Left kidney (tissue), 8 donors: ENCODE measurements around the gene EDN3. TPM values are rescaled to one million over a fixed set of nuclear protein-coding genes. Genes with fewer than 3 reads are reported as not detected.

ENCODE experiments used
- DNase-seq: peaks from one replicate; pipeline ENCODE4 v3.0.0-alpha.2; 2013
- long read RNA-seq, 8 donors: transcript quantifications; one replicate each; lab custom pipeline, GENCODE V29; 2026
- polyA plus RNA-seq: library from polyadenylated mRNA; unstranded; fragments of 120-200 nt; gene quantifications from one replicate; pipeline ENCODE4 v1.2.1, GENCODE V29; 2013; ENCODE audit not compliant: insufficient read length

Gene EDN3, protein sequence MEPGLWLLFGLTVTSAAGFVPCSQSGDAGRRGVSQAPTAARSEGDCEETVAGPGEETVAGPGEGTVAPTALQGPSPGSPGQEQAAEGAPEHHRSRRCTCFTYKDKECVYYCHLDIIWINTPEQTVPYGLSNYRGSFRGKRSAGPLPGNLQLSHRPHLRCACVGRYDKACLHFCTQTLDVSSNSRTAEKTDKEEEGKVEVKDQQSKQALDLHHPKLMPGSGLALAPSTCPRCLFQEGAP
- polyA plus RNA-seq = 3.7 TPM
- long read RNA-seq, donor 1, partial matches to known transcripts = 0 of 4 reads
- long read RNA-seq, donor 1, other reads (novel, unspliced or antisense) = 0 of 4 reads
- long read RNA-seq, donor 2 = 0 reads
- long read RNA-seq, donor 3 = 0 reads
- long read RNA-seq, donor 4 = 0 reads
- long read RNA-seq, donor 5, partial matches to known transcripts = 8 of 10 reads
- long read RNA-seq, donor 5, other reads (novel, unspliced or antisense) = 0 of 10 reads
- long read RNA-seq, donor 6, partial matches to known transcripts = 0 of 1 reads
- long read RNA-seq, donor 6, other reads (novel, unspliced or antisense) = 0 of 1 reads
- long read RNA-seq, donor 7, partial matches to known transcripts = 0 of 3 reads
- long read RNA-seq, donor 7, other reads (novel, unspliced or antisense) = 0 of 3 reads
- long read RNA-seq, donor 8, partial matches to known transcripts = 0 of 5 reads
- long read RNA-seq, donor 8, other reads (novel, unspliced or antisense) = 0 of 5 reads

GRCh38 chr20:59300333-59301081 lies at the start of gene EDN3:
EDN3 (plus strand) TSS chr20:59300611; CDS start chr20:59300813, 202 bp downstream.
- DNase-seq = no peak

DNA sequence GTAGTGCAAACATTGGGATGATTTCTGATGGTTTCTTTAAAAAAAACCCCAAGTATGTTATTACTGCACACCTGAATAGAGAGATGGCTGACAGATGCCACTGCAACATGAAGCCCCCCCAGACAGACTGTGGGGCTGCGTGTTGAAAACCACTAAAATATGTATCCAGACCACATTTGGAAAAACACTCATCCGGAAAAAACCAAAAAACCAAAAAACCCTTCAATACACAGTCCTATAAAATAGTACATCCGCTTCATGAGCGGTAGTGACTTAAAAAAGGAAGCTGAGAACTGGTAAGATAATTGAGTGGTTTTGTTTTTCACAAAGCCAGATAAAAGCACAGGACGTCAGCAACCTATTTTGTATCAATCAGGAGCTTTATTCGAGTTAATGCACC lies 47.1 kb upstream of the EDN3 start:
- no peak for DNase-seq

- DNase-seq = no peak
Observed at GRCh38 chr20:59253779-59254319, 46.6 kb upstream of the EDN3 start.

DNA sequence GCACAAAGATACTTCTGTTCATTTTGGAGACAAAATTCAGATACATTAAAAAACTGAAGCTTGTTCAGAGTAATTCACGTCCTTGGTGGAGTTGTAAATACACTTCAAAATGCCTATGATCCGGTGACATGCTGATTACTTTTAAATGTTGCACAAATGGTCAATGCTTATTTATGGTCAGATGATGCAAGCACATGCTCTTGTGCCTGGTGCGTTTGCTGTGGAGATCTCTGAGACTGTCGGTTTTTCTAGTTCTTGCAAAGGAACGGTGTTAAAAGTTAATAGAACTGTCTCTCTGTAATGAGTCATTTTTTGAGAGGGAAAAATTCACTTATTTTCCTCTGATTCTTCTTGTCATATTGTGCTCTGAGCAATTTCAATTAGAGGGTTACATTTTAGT lies 45.2 kb upstream of the EDN3 start:
- DNase-seq = no peak

GRCh38 chr20:59258221-59258621 lies 42.2 kb upstream of the EDN3 start:
- no peak for DNase-seq

- no peak for DNase-seq
Observed at GRCh38 chr20:59259946-59260345, 40.5 kb upstream of the EDN3 start.

DNA sequence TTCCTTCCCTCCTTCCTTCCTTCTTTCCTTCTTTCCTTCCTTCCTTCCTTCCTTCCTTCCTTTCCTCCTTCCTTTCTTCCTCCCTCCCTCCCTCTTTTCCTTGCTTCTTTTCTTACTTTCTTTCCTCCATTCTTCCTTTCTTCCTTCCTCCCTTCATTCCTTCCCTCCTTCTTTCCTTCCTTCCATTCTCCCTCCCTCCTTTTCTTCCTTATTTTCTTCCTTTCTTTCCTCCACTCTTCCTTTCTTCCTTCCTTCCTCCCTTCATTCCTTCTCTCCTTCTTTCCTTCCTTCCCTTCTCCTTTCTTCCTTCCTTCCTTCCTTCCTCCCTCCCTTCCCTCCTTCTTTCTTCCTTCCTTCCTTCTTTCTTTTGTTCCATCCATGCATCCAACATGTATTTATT lies 35.1 kb upstream of the EDN3 start:
- DNase-seq = no peak

GRCh38 chr20:59268870-59269269 lies 31.5 kb upstream of the EDN3 start:
- no peak for DNase-seq

GRCh38 chr20:59269411-59270025 lies 30.9 kb upstream of the EDN3 start:
- no peak for DNase-seq

- DNase-seq = no peak
Observed at GRCh38 chr20:59270380-59270779, 30.0 kb upstream of the EDN3 start.

DNA sequence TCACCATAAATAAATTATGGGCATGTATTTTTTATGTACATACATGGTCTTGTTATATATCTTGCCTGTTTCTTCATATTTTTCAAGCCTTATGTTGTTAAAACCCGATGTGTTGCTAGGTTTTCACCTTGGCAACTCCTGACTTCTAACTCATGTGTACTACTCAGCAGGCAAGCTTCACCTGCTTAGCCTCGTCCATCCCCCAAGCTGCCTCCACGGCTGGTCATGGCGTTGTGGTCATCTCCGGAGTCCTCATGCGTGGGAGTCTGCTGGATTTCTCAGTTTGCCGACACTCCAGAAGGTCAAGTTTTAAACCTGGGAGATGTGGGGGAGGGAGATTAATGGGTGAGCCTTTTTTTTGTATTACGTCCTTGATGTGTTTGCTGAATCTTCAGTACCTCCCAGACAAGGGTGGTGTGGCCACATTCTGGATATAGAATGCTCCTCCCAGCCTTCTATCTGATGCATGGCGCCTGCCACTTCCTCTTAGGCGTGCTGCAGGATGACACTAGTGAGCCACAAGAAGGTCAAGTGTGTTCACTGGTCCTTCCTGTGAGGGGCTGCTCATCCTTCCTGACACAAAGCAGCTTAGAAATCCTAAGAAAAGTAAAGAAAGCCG lies 26.6 kb upstream of the EDN3 start:
- DNase-seq = no peak

DNA sequence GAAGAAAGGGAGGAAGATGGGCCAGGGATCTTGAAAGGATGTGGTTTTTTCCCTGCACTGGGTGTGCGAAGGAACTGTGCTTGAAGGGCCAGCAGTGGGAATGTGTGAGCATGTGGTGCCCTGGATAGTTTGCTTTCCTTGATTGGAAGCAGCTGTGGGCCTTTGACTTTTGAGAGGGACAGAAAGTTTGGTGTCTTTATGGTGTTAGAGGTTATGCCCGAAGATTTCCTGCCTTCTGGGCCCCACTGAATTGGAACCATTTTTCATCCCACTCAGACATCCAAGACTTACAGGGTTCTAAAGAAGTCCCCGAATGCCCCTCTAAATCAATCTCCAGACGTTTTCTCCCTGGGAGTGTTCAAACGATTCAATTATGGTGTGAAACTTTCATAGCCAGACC lies 23.5 kb upstream of the EDN3 start:
- no peak for DNase-seq

DNA sequence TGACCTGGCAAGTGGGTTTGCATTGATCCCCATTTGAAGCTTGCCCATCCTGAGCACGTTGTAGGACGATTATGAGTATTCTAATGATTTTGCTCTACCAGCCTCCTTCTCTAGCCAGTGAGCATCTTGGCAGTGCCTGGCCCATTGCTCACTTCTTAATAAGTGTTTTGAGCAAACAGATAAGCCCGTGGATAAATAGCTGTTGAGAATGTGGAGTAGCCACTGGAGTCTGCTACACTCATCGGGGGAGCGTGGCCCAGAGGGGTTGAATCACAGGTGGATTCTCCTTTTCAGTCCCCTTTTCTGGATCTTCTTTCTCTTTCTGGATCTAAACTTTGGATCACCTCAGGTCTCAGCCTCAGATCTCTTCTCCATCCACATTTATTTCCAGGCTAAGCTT lies 15.9 kb upstream of the EDN3 start:
- no peak for DNase-seq

DNA sequence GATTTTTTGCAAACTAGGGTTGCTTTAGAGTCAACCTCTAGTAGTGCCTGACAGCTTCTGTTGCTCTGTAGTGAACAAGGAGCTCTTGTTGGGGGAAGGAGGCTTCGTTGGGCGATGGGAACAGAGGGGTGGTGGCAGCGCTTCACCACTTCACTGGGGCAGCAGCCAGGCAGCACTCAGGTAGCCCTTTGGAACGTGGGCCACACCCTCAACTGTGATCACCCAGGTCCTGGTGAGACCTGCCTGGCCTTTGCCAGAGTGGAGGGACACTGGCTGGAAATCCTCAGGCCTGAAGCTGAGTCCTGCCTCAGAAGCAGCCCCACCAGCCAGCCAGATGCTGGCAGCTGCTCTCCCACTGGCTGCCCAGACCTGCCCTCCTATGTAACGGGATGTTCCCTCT lies 10.4 kb upstream of the EDN3 start:
- DNase-seq = no peak

DNA sequence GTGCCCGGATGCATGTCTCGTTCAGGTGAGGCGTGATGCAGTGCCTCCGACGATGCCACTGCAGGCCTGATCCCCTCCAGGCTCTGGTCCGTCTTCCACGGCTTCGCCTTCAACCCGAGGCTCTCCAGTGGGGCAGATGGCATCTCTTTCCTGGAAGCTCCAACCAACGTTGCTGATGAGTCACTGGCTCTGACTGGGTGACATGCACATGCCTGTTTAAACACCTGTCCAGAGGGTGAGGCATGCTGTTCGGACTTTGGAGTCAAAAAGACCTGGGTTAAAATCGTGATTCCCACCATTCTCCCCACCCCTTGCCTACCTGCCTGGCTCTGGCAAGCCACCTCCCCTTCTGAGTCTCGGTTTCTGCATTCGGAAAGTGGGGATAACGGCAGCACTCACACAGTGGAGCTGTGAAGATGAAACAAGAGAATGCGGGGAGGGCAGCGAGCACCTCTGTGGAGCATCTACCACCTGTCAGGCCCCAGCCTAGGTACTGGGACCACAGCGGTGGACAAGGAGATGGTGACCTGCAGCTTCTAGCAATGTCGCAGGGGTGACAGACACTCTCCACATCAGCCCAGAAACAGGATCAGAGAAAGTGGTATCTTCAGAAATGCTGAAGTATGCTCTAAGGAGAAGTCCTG lies 8.5 kb upstream of the EDN3 start:
- DNase-seq = no peak

DNA sequence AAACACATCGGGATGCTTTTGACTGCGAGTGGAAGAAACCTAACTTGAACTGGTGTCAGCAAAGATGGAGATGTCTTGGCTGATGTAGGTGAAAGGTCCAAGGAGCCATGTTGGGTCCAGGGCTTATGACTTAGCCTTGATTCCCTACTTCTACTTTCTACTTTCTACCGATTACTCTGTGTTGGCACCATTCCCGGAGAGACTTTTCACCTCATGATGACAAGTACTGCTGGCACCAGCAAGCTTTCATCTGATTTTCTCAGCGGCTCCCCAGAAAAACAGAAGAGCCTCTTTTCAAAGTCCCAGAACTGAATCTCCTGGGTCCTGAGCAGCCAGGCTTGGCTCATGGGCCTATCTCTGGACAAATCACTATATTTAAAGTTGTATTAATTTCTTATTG lies 4.9 kb upstream of the EDN3 start:
- DNase-seq = no peak

GRCh38 chr20:59297686-59298085 lies 2.7 kb upstream of the EDN3 start:
- DNase-seq = no peak

GRCh38 chr20:59299945-59300332 lies 472 bp upstream of the EDN3 start:
- no peak for DNase-seq

GRCh38 chr20:59301343-59302007 lies 1.1 kb downstream of the EDN3 start:
- no peak for DNase-seq

DNA sequence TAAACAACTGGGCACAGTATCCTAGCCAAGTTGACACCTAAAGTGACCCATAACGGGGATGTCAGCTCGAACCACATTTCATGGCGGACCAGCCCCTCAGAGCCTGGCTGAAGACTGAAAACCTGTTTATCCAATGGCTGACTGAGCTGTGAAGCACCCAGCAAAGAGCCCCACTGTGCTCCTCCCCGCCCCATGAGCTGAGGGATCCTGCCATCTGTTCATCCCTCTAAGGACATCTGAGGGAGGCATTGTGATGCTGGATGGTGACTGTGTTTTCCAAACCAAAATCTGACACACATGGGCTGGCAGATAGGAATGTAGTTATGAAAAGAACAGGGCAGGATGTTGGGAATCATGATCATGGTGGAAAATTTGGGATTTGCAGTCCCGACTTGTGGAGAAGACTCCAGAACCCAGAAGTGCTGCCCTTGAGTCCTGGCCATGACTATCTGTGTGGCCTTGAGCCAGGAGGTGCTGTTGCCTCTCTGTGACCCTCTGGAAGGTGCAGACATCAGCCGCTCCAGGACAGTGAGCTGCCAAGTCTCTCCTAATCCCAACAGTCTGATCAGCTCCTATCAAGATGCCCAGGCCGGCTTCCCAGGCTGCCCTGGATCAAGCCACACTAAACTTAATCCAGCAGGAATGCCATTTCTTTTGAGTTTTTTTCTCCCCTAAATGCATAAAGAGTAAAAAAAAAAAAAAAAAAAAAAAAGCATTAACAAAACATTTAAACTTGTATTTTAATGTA lies 5.7 kb downstream of the EDN3 start:
- DNase-seq = no peak
